Osteoblast (primary cell): Measurements from ENCODE around the gene RBX1. TPM values are rescaled to one million over a fixed set of nuclear protein-coding genes. Genes with fewer than 3 reads are reported as not detected.

ENCODE experiments used
- DNase-seq: peaks from one replicate; pipeline ENCODE4 v3.0.0; 2011; ENCODE audit warnings: low spot score, mixed read lengths; ENCODE audit not compliant: insufficient read length; ENCODE audit errors: missing footprints
- H2AFZ ChIP-seq: 2 replicates; pipeline ENCODE4 v1.6.0; 2011; ENCODE audit warnings: mild to moderate bottlenecking, low read length
- H3K27ac ChIP-seq: 2 replicates; pipeline ENCODE4 v1.5.1; 2011; ENCODE audit warnings: mild to moderate bottlenecking, low read depth, low read length, moderate library complexity
- H3K27me3 ChIP-seq: 2 replicates; pipeline ENCODE4 v1.6.0; 2012; ENCODE audit warnings: mild to moderate bottlenecking, control low read depth, inconsistent platforms, low read length, moderate library complexity; ENCODE audit not compliant: insufficient read depth
- H3K36me3 ChIP-seq: 2 replicates; pipeline ENCODE4 v1.5.1; 2011; ENCODE audit warnings: mild to moderate bottlenecking, low read length, control low read depth, moderate library complexity; ENCODE audit not compliant: insufficient read depth
- H3K4me1 ChIP-seq: 2 replicates; pipeline ENCODE4 v1.5.1; 2011; ENCODE audit warnings: mild to moderate bottlenecking, low read length, control low read depth, moderate library complexity; ENCODE audit not compliant: insufficient read depth
- H3K4me2 ChIP-seq: 2 replicates; pipeline ENCODE4 v1.6.0; 2011; ENCODE audit warnings: mild to moderate bottlenecking, low read length; ENCODE audit not compliant: insufficient read depth
- H3K4me3 ChIP-seq: fragments of 200-600 bp; sonication (generic); 3 replicates; pipeline ENCODE4 v1.5.1; 2012; ENCODE audit warnings: mild to moderate bottlenecking, low read length, inconsistent platforms; ENCODE audit not compliant: insufficient read depth
- H3K79me2 ChIP-seq: 2 replicates; pipeline ENCODE4 v1.6.0; 2012; ENCODE audit warnings: mild to moderate bottlenecking, low read length, control low read depth, inconsistent platforms; ENCODE audit not compliant: insufficient read depth
- H3K9me3 ChIP-seq: 2 replicates; pipeline ENCODE4 v1.5.1; 2011; ENCODE audit warnings: low read depth, low read length, control low read depth
- H4K20me1 ChIP-seq: 2 replicates; pipeline ENCODE4 v1.6.0; 2012; ENCODE audit warnings: mild to moderate bottlenecking, low read length, control low read depth; ENCODE audit not compliant: insufficient read depth
- total RNA-seq: library from RNA; depleted of rRNA; stranded (reverse); fragments of >200 nt; gene quantifications from 2 replicates; pipeline ENCODE4 v1.2.3, GENCODE V29; 2012
- TF ChIP-seq, protein P1 (sequence below): IDR thresholded peaks from 2 replicates; pipeline ENCODE4 v1.5.1; 2011; ENCODE audit warnings: mild to moderate bottlenecking, low read depth, low read length, moderate library complexity; ENCODE audit errors: extremely low read depth

The RBX1 gene
- total RNA-seq, 1 donor, result 28.2 TPM

DNA sequence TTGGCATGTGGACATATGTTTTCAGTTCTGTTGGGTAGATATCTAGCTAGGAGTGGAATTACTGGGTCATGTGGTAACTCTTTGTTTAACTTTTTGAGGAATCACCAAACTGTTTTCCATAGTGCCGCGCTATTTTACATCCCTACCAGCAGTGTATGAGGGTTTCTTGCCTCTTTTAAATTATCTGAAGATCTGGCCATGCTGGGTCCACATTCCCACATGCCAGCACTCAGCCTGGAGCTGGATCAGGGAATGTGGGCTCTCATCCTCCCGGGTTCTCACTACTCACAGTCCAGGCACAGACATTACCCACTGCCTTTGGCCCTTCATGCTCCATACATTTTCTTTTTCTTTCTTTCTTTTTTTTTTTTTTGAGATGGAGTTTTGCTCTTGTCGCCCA, 44.6 kb downstream of the RBX1 start:
- Histone ChIP-seq H3K4me3 (no peak overlapping the region), H3K36me3 (no peaks in the 10 kb centered on the region), H3K4me1 (no peaks in the 10 kb centered on the region), H3K27me3 (peaks cover 8% of the 10 kb centered on the region), H3K4me2 (no peak overlapping the region), H4K20me1 (no peaks in the 10 kb centered on the region), H3K9me3 (no peaks in the 10 kb centered on the region), H2AFZ (no peak overlapping the region), H3K79me2 (no peaks in the 10 kb centered on the region), H3K27ac (no peak overlapping the region)
- DNase-seq, result no peak
- TF ChIP-seq, protein P1, sequence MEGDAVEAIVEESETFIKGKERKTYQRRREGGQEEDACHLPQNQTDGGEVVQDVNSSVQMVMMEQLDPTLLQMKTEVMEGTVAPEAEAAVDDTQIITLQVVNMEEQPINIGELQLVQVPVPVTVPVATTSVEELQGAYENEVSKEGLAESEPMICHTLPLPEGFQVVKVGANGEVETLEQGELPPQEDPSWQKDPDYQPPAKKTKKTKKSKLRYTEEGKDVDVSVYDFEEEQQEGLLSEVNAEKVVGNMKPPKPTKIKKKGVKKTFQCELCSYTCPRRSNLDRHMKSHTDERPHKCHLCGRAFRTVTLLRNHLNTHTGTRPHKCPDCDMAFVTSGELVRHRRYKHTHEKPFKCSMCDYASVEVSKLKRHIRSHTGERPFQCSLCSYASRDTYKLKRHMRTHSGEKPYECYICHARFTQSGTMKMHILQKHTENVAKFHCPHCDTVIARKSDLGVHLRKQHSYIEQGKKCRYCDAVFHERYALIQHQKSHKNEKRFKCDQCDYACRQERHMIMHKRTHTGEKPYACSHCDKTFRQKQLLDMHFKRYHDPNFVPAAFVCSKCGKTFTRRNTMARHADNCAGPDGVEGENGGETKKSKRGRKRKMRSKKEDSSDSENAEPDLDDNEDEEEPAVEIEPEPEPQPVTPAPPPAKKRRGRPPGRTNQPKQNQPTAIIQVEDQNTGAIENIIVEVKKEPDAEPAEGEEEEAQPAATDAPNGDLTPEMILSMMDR, result no peak

DNA sequence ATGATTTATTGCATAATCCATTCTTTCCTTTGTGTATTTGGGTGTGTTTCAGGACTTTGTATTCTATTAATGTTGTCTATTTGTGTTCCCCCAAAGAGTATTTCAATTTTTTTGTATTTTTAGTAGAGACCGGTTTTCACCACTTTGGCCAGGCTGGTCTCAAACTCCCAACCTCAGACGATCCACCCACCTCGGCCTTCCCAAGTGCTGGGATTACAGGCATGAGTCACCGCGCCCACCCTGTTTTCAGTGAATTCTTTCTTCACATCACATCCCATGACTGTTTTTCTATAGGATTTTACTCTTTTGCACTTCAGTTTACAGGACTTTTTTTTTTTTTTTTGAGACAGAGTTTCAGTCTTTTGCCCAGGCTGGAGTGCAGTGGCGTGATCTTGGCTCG, 46.3 kb downstream of the RBX1 start:
- peaks cover 2% of the 10 kb centered on the region for H3K27me3 ChIP-seq
- no peak overlapping the region for H2AFZ ChIP-seq
- H4K20me1 ChIP-seq, result no peaks in the 10 kb centered on the region
- no peaks in the 10 kb centered on the region for H3K79me2 ChIP-seq
- no peak for DNase-seq
- H3K27ac ChIP-seq, result no peak overlapping the region
- TF ChIP-seq, protein P1, result no peak
- no peak overlapping the region for H3K4me2 ChIP-seq
- H3K4me1 ChIP-seq, result no peaks in the 10 kb centered on the region
- H3K9me3 ChIP-seq, result no peaks in the 10 kb centered on the region
- no peak overlapping the region for H3K4me3 ChIP-seq
- H3K36me3 ChIP-seq, result no peaks in the 10 kb centered on the region

DNA sequence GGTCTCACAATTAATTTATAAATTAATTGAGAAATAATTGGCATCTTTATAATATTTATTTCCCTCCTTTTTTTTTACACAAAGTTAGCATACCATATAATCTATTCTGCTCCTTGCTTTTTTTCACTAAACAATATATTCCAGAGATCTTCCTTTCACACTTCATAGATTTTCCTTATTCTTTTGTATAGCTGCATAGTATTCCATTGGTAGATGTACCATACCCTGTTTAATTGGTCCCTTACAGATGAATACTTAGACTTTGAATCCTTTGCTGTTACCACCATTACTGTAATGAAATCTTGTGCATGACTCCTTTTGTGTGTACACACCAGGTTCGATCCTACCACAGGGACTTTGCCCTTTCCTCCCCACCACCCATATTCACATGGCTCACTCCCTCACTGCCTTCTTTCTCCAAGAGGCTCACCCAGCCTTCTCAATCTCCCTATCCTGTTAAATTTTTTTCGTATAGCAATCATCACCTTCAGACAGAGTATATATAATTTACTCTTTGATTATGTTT, 48.9 kb downstream of the RBX1 start:
- no peak overlapping the region for H3K27ac ChIP-seq
- no peak overlapping the region for H3K4me3 ChIP-seq
- H4K20me1 ChIP-seq, result no peaks in the 10 kb centered on the region
- no peaks in the 10 kb centered on the region for H3K36me3 ChIP-seq
- H2AFZ ChIP-seq, result no peak overlapping the region
- TF ChIP-seq, protein P1, result no peak
- H3K9me3 ChIP-seq, result no peaks in the 10 kb centered on the region
- H3K4me1 ChIP-seq, result no peaks in the 10 kb centered on the region
- no peak overlapping the region for H3K4me2 ChIP-seq
- H3K79me2 ChIP-seq, result no peaks in the 10 kb centered on the region
- H3K27me3 ChIP-seq, result no peaks in the 10 kb centered on the region
- DNase-seq, result no peak

DNA sequence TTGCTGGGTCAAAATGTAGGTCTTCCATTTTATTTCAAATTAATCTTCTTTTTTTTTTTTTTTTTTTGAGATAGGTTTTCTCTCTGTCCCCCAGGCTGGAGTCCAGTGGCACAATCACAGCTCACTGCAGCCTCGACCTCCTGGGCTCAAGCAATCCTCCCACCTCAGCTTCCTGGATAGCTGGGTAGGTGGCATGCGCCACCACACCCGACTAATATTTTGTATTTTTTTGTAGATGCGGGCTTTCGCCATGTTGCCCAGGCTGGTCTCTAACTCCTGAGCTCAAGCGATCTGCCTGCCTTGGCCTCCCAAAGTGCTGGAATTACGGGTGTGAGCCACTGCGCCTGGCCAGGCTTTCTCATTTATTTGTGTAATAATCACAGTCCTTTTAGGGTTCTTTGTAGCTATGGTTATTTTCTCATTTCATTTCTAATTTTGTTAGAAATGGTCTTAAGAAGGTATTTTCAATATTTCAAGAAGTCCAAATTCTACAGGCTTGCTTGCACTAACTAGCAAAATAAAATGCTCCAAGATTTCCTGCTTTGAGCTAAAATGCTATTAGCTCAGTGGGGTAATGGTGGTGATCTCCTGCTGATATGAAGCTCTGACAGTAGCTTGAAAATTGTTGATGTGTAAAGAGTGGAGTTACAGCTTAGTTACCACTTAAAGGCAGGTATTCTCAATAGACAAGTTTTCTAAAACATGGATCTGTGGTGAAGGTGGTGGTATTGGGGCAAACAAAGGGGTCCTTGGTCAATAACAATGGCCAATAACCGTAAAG, 50.0 kb downstream of the RBX1 start:
- Histone ChIP-seq H3K9me3 (no peaks in the 10 kb centered on the region), H3K36me3 (no peaks in the 10 kb centered on the region), H4K20me1 (no peaks in the 10 kb centered on the region), H2AFZ (no peak overlapping the region), H3K79me2 (no peaks in the 10 kb centered on the region), H3K27me3 (no peaks in the 10 kb centered on the region), H3K4me2 (no peak overlapping the region), H3K4me1 (no peaks in the 10 kb centered on the region), H3K4me3 (no peak overlapping the region), H3K27ac (no peak overlapping the region)
- DNase-seq, result no peak
- TF ChIP-seq, protein P1, result no peak
